HL-60 (cell line): Measurements from ENCODE around the gene CTNND2.

Source experiments
- CTCF ChIP-seq: IDR thresholded peaks from one replicate; pipeline ENCODE4 v1.5.1; 2011; ENCODE audit warnings: low read length, control low read depth, inconsistent platforms; ENCODE audit not compliant: insufficient read depth
- POLR2AphosphoS5 ChIP-seq: IDR thresholded peaks from 2 replicates; pipeline ENCODE4 v1.6.1; 2012; ENCODE audit warnings: low read depth

- TF ChIP-seq POLR2AphosphoS5, result no peak
- no peak for TF ChIP-seq CTCF
Measured at GRCh38 chr5:11197726-11198125, 706.5 kb downstream of the CTNND2 start.
